H1 (cell line): ENCODE measurements around the gene SEL1L. TPM values are rescaled to one million over a fixed set of nuclear protein-coding genes. Genes with fewer than 3 reads are reported as not detected.
A peak's percentile ranks its signal among the peaks of the same experiment; 100 is the strongest.

Experiments used
- CTCF ChIA-PET: fragments of 300-600 bp; sonication (Branson Sonifier 250); formaldehyde crosslinking; loops from one replicate; lab custom pipeline; 2021; ENCODE audit not compliant: partially characterized antibody; lab: Charles Lee
- POLR2A ChIA-PET: fragments of 300-600 bp; sonication (Branson Sonifier 250); formaldehyde crosslinking; loops from one replicate; lab custom pipeline; 2021; ENCODE audit warnings: inconsistent platforms; ENCODE audit not compliant: partially characterized antibody; lab: Charles Lee
- DNase-seq, 2 experiments: peaks; one replicate each; pipeline versions ENCODE4 v3.0.0 to v3.0.0-alpha.2; 2010 to 2022; ENCODE audit warnings: low spot score in 2 of 2, low read depth in 1 of 2, mixed read lengths in 1 of 2
- FAIRE-seq: peaks from 2 replicates; lab custom pipeline; 2011; peaks lifted over from hg19 to GRCh38; lab: Jason Lieb, UNC
- H2AFZ ChIP-seq: 2 replicates; pipeline ENCODE4 v1.8.1; 2012; ENCODE audit warnings: low read length, inconsistent platforms
- H2AK5ac ChIP-seq: 2 replicates; pipeline ENCODE4 v1.6.1; 2013; ENCODE audit warnings: low read depth, low read length
- H2BK120ac ChIP-seq: replicated peaks from 2 replicates; pipeline ENCODE3; 2013; ENCODE audit warnings: low read depth, low read length, inconsistent platforms
- H2BK12ac ChIP-seq: 2 replicates; pipeline ENCODE4 v1.6.1; 2013; ENCODE audit warnings: low read depth, low read length
- H2BK15ac ChIP-seq: 2 replicates; pipeline ENCODE4 v1.6.1; 2013; ENCODE audit warnings: low read length
- H2BK20ac ChIP-seq: 2 replicates; pipeline ENCODE4 v1.6.1; 2013; ENCODE audit warnings: low read length
- H2BK5ac ChIP-seq: 2 replicates; pipeline ENCODE4 v1.6.1; 2013; ENCODE audit warnings: low read depth, low read length
- H3K14ac ChIP-seq: 2 replicates; pipeline ENCODE4 v1.6.1; 2013; ENCODE audit warnings: inconsistent platforms; ENCODE audit not compliant: insufficient read length
- H3K18ac ChIP-seq: 2 replicates; pipeline ENCODE4 v1.6.1; 2013; ENCODE audit warnings: low read length; ENCODE audit errors: extremely low read depth
- H3K23ac ChIP-seq: 2 replicates; pipeline ENCODE4 v1.6.1; 2013; ENCODE audit warnings: inconsistent platforms; ENCODE audit not compliant: insufficient read length
- H3K23me2 ChIP-seq: 2 replicates; pipeline ENCODE4 v1.6.1; 2013; ENCODE audit warnings: low read depth, low read length
- H3K27ac ChIP-seq: 2 replicates; pipeline ENCODE4 v1.6.1; 2011; ENCODE audit warnings: low read depth, low read length, inconsistent platforms
- H3K27me3 ChIP-seq, 4 experiments: replicated peaks in 1 of 4; 1 replicate in 1 of 4; 2 replicates in 3 of 4; pipeline versions ENCODE4 v1.6.1 to v1.8.1; 2011 to 2013; ENCODE audit warnings: low read length in 3 of 4, mild to moderate bottlenecking in 3 of 4, inconsistent platforms in 2 of 4, mixed read lengths in 2 of 4, moderate library complexity in 1 of 4; ENCODE audit not compliant: control insufficient read depth in 3 of 4, insufficient read depth in 3 of 4; ENCODE audit errors: extremely low read depth in 1 of 4
- H3K36me3 ChIP-seq, 4 experiments: 2 replicates each; pipeline versions ENCODE4 v1.6.1 to v1.8.1; 2011 to 2013; ENCODE audit warnings: mild to moderate bottlenecking in 4 of 4, low read length in 3 of 4, moderate library complexity in 2 of 4, control low read depth in 1 of 4, inconsistent platforms in 1 of 4; ENCODE audit not compliant: insufficient read depth in 4 of 4, control insufficient read depth in 2 of 4
- H3K4ac ChIP-seq: replicated peaks from 2 replicates; pipeline ENCODE3; 2013; ENCODE audit warnings: low read length, low read depth, mixed read lengths, inconsistent platforms; ENCODE audit not compliant: insufficient read length
- H3K4me1 ChIP-seq, 4 experiments: replicated peaks in 1 of 4; 1 replicate in 1 of 4; 2 replicates in 3 of 4; pipeline versions ENCODE4 v1.6.1 to v1.8.1; 2011 to 2013; ENCODE audit warnings: low read length in 3 of 4, inconsistent platforms in 2 of 4, mixed read lengths in 1 of 4; ENCODE audit not compliant: insufficient read depth in 4 of 4, control insufficient read depth in 3 of 4
- H3K4me2 ChIP-seq, 2 experiments: 2 replicates each; pipeline versions ENCODE4 v1.6.1 to v1.8.1; 2011 to 2013; ENCODE audit warnings: low read depth in 2 of 2, low read length in 2 of 2, control low read depth in 1 of 2, inconsistent platforms in 1 of 2, mild to moderate bottlenecking in 1 of 2; ENCODE audit not compliant: insufficient read depth in 1 of 2
- H3K4me3 ChIP-seq, 4 experiments: fragments of 200-600, 300-600 bp in 1 of 4; sonication (generic), shearing (Covaris generic), sonication (Bioruptor Twin) in 1 of 4; 2 replicates each; pipeline versions ENCODE4 v1.5.1 to v1.8.1; 2011 to 2016; ENCODE audit warnings: low read length in 4 of 4, low read depth in 3 of 4, control low read depth in 2 of 4, inconsistent platforms in 2 of 4, mild to moderate bottlenecking in 2 of 4, mixed read lengths in 1 of 4, moderate library complexity in 1 of 4; ENCODE audit not compliant: insufficient read depth in 2 of 4; ENCODE audit errors: extremely low read depth in 1 of 4
- H3K56ac ChIP-seq: replicated peaks from 2 replicates; pipeline ENCODE3; 2013; ENCODE audit warnings: low read depth, mild to moderate bottlenecking, mixed read lengths, low read length, inconsistent platforms; ENCODE audit not compliant: insufficient read length
- H3K79me1 ChIP-seq: 2 replicates; pipeline ENCODE4 v1.6.1; 2013; ENCODE audit warnings: low read depth, low read length, control low read depth
- H3K79me2 ChIP-seq, 2 experiments: 2 replicates each; pipeline versions ENCODE4 v1.6.1 to v1.8.1; 2012 to 2013; ENCODE audit warnings: low read length in 2 of 2, mild to moderate bottlenecking in 2 of 2, inconsistent platforms in 1 of 2; ENCODE audit not compliant: insufficient read depth in 2 of 2, control insufficient read depth in 1 of 2
- H3K9ac ChIP-seq, 4 experiments: replicated peaks in 1 of 4; 1 replicate in 1 of 4; 2 replicates in 3 of 4; pipeline versions ENCODE4 v1.6.1 to v1.8.1; 2011 to 2013; ENCODE audit warnings: low read depth in 3 of 4, low read length in 3 of 4, control low read depth in 2 of 4, mild to moderate bottlenecking in 2 of 4, moderate library complexity in 2 of 4, inconsistent platforms in 1 of 4; ENCODE audit errors: extremely low read depth in 1 of 4
- H3K9me3 ChIP-seq, 2 experiments: 2 replicates each; pipeline versions ENCODE4 v1.6.1 to v1.8.1; 2012 to 2013; ENCODE audit warnings: mild to moderate bottlenecking in 2 of 2, moderate library complexity in 2 of 2, control low read depth in 1 of 2, inconsistent platforms in 1 of 2, low read depth in 1 of 2, low read length in 1 of 2, mixed read lengths in 1 of 2; ENCODE audit not compliant: insufficient read depth in 2 of 2
- H4K20me1 ChIP-seq, 2 experiments: replicated peaks in 1 of 2; 2 replicates each; pipeline versions ENCODE3 to v1.8.1; 2011 to 2013; ENCODE audit warnings: inconsistent platforms in 2 of 2, low read length in 2 of 2, mild to moderate bottlenecking in 1 of 2; ENCODE audit not compliant: insufficient read depth in 2 of 2, control insufficient read depth in 1 of 2
- H4K5ac ChIP-seq: 2 replicates; pipeline ENCODE4 v1.6.1; 2013; ENCODE audit warnings: low read length, low read depth, mixed read lengths, inconsistent platforms; ENCODE audit not compliant: insufficient read length
- H4K8ac ChIP-seq: 2 replicates; pipeline ENCODE4 v1.8.0; 2013; ENCODE audit warnings: mild to moderate bottlenecking, moderate library complexity, low read length, inconsistent platforms; ENCODE audit not compliant: insufficient read depth; ENCODE audit errors: extremely low read depth
- H4K91ac ChIP-seq: replicated peaks from 2 replicates; pipeline ENCODE3; 2013; ENCODE audit warnings: low read length, mixed read lengths, inconsistent platforms; ENCODE audit not compliant: insufficient read length
- EGR1 ChIP-seq: IDR thresholded peaks from 2 replicates; pipeline ENCODE4 v1.6.1; 2011; ENCODE audit warnings: low read depth, low read length, borderline replicate concordance
- KDM1A ChIP-seq: fragments of 200-600, 300-600 bp; sonication (generic); IDR thresholded peaks from 2 replicates; pipeline ENCODE4 v1.7.1; 2016; ENCODE audit warnings: mild to moderate bottlenecking, low read length, borderline replicate concordance
- POLR2A ChIP-seq, 2 experiments: IDR thresholded peaks; 1 replicate in 1 of 2; 2 replicates in 1 of 2; pipeline ENCODE4 v1.6.1; 2011; ENCODE audit warnings: low read depth in 2 of 2, low read length in 2 of 2, mild to moderate bottlenecking in 2 of 2; ENCODE audit errors: control extremely low read depth in 1 of 2
- POU5F1 ChIP-seq: IDR thresholded peaks from 2 replicates; pipeline ENCODE4 v1.6.1; 2011; ENCODE audit warnings: low read depth, mild to moderate bottlenecking, low read length, moderate library complexity
- RBBP5 ChIP-seq: IDR thresholded peaks from 2 replicates; pipeline ENCODE4 v1.7.1; 2012; ENCODE audit warnings: low read depth, mild to moderate bottlenecking, inconsistent platforms, low read length, moderate library complexity, borderline replicate concordance
- SP1 ChIP-seq: IDR thresholded peaks from 2 replicates; pipeline ENCODE4 v1.6.1; 2011; ENCODE audit warnings: low read depth, low read length
- SRF ChIP-seq: IDR thresholded peaks from 2 replicates; pipeline ENCODE4 v1.6.1; 2011; ENCODE audit warnings: mild to moderate bottlenecking, low read depth, low read length, moderate library complexity
- TAF1 ChIP-seq: IDR thresholded peaks from 2 replicates; pipeline ENCODE4 v1.6.1; 2011; ENCODE audit warnings: mild to moderate bottlenecking, low read depth, low read length
- WGBS, 2 experiments: shearing (Covaris generic) in 1 of 2; methylation state at CpG; one replicate each; pipeline versions ENCODE4 v1.1.6 to v1.1.7; 2013 to 2015; ENCODE audit warnings: low lambda C conversion rate in 2 of 2, mixed read lengths in 2 of 2, inconsistent platforms in 1 of 2, low coverage in 1 of 2, missing lambda C conversion rate in 1 of 2; ENCODE audit not compliant: insufficient replicate concordance in 2 of 2, insufficient coverage in 1 of 2, insufficient read length in 1 of 2; ENCODE audit errors: extremely low coverage in 1 of 2, missing lambda C conversion rate in 1 of 2; 5-methylcytosine and 5-hydroxymethylcytosine counted together
- long read RNA-seq, 2 experiments: library from RNA in 1 of 2; library from capped mRNA in 1 of 2; stranded (forward); transcript quantifications; one replicate each; pipeline ENCODE4 v2.0.0, GENCODE V29; 2021; ENCODE audit warnings: inconsistent platforms in 1 of 2
- polyA minus RNA-seq, 3 experiments: library from RNA; depleted of rRNA, polyadenylated mRNA; stranded (reverse); fragments of >200 nt; gene quantifications; 1 replicate in 2 of 3; 2 replicates in 1 of 3; pipeline ENCODE4 v1.2.3, GENCODE V29; 2011
- polyA plus RNA-seq, 7 experiments: library from polyadenylated mRNA; depleted of rRNA in 3 of 7; stranded (reverse) in 5 of 7; unstranded in 2 of 7; fragments of >200 nt in 5 of 7; fragments of 200-250 nt in 2 of 7; gene quantifications; 1 replicate in 5 of 7; 2 replicates in 1 of 7; 4 replicates in 1 of 7; pipeline versions ENCODE4 v1.2.1 to v1.2.3, GENCODE V29; 2011 to 2013; ENCODE audit warnings: missing spikeins in 2 of 7, mixed read lengths in 2 of 7
- total RNA-seq: library from RNA; stranded (reverse); fragmentation: NEBNext Ultra II Directional; extraction: Animal tissue kit (Norgen Biotek cat#: 25700); gene quantifications from 2 replicates; pipeline ENCODE4 v1.2.1, GENCODE V29; 2021

SEL1L gene
- total RNA-seq = 34.9 and 35.5 TPM in 2 replicates
- 3.5 and 4.3 TPM in 2 replicates for polyA plus RNA-seq (2011; rRNA removed)
- 5.0 TPM for polyA plus RNA-seq (2011; cell fraction: cytosol; rRNA removed)
- polyA plus RNA-seq (2011; cell fraction: nucleus; rRNA removed) = 10.6 TPM
- polyA plus RNA-seq (2012, experiment 1 of 2) = 7.6 to 12.7 TPM (median 10.0 TPM) in 4 replicates
- polyA plus RNA-seq (2012, experiment 2 of 2) = 0.54 TPM
- 20.7 TPM for polyA plus RNA-seq (2013, experiment 1 of 2)
- 19.5 TPM for polyA plus RNA-seq (2013, experiment 2 of 2)
- polyA minus RNA-seq (2011; rRNA and poly(A)+ RNA removed) = 19.3 and 21.3 TPM in 2 replicates
- polyA minus RNA-seq (2011; cell fraction: cytosol; rRNA and poly(A)+ RNA removed) = 6.5 TPM
- polyA minus RNA-seq (2011; cell fraction: nucleus; rRNA and poly(A)+ RNA removed) = 26.6 TPM
- long read RNA-seq, experiment 1, partial matches to known transcripts = 2 of 18 reads
- long read RNA-seq, experiment 1, other reads (novel, unspliced or antisense) = 16 of 18 reads
- long read RNA-seq, experiment 2, partial matches to known transcripts = 2 of 3 reads
- long read RNA-seq, experiment 2, other reads (novel, unspliced or antisense) = 1 of 3 reads

DNA sequence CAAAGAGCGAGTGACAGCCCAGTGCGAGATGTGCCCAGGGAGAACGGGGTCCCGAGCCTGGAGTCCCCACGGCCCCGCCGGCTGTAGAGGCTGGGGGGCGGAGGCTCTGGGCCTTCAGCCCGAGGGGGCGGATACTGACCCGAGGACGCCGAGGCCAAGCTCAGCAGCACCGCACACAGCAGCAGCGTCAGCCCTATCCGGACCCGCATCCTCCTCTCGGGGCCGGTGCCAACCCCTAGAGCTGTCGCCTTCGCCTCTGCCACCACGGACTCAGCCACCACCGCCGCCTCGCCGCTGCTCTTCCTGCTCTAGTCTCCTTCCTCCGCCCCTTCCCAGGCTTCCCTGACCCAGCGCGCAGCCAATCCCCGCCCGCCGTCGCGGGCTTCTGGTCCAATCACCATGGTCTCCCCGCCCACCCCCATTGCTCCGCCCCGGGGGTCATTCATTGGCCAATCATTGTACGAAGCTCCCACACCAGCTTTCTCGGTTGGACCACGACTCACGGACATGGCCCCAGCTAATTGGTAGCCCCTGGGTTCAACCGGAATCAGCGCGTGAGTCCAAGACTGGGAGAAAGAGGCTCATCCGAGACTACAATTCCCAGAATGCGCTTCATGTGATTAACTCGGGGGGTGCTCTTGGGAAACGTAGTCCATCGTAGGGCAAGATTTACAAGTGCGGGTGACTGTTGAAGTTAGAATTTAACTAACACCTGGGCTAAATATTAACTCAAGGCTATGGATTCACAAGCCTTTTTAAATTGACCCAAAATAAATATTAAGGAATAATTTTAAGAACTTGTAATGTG lies at the start of gene SEL1L:
TSS of gene SEL1L (minus strand) at position 318 of the 808 bp plus-strand sequence. CDS start at position 209, 109 bp downstream.
- Histone ChIP-seq H2BK120ac (no peak within 1 kb of the TSS), H4K8ac (no peak within 1 kb of the TSS), H3K79me1 (no peaks in the 10 kb centered on the region), H3K4me1 (0 out of 7 replicates have a peak, but pooled peaks cover 0 to 2% (median 0%) of the 10 kb centered on the region in 4 experiments), H3K56ac (no peak within 1 kb of the TSS), H3K9ac (peak within 1 kb of the TSS; percentile 31 to 77 (median 60); a peak in 5 of 7 replicates), H3K4ac (no peak within 1 kb of the TSS), H3K23ac (no peak within 1 kb of the TSS), H2BK15ac (peak within 1 kb of the TSS; percentile 36; the same call in 1 of the 2 replicates), H3K18ac (no peak within 1 kb of the TSS), H3K14ac (no peak within 1 kb of the TSS), H3K9me3 (peaks cover 0 to 3% of the 10 kb centered on the region in 2 experiments; a peak in 2 of 4 replicates), H4K5ac (no peak within 1 kb of the TSS), H3K4me2 (peak within 1 kb of the TSS; percentile 64 to 82), H2BK20ac (no peak within 1 kb of the TSS), H2AK5ac (no peak within 1 kb of the TSS), H2BK12ac (no peak within 1 kb of the TSS), H4K91ac (no peak within 1 kb of the TSS), H3K23me2 (peaks cover 3% of the 10 kb centered on the region; the same call in 1 of the 2 replicates), H3K36me3 (no peaks in the 10 kb centered on the region), H3K27ac (no peak within 1 kb of the TSS), H2AFZ (peak within 1 kb of the TSS; percentile 96), H4K20me1 (peaks cover 2 to 4% of the 10 kb centered on the region in 2 experiments), H3K79me2 (peaks cover 0 to 17% of the 10 kb centered on the region in 2 experiments; a peak in 2 of 4 replicates), H3K4me3 (peak within 1 kb of the TSS; percentile 49 to 94 (median 86)), H2BK5ac (no peak within 1 kb of the TSS; the same call in 1 of the 2 replicates), H3K27me3 (no peaks in the 10 kb centered on the region)
- CTCF ChIA-PET = interaction anchor here (1.1 kb wide), 1 partner anchor 34 kb away, joined by 4 read pairs; no protein-coding TSS in a partner anchor
- DNase-seq (peak; percentile 97 to 99), FAIRE-seq (peak; percentile 90)
- WGBS, 2 experiments = 3% methylated on average over 49 of the region's 50 CpGs; no CpG with 5 or more reads in 1 of the 2 experiments
- POLR2A ChIA-PET = interaction anchor here (0.7 to 0.9 kb wide), 2 partner anchors 28 to 315 kb away, joined by 3 to 4 read pairs; no protein-coding TSS in a partner anchor
- TF ChIP-seq POU5F1 (no peak), POLR2A (IDR thresholded peaks at IDR 0.05; ENCODE audit: control extremely low read depth in 1 of 2, low read depth in 2 of 2, low read length in 2 of 2) (peak in 1 of 2 experiments; percentile 73; a peak in 1 of 3 replicates), EGR1 (no peak), RBBP5 (0 out of 2 replicates have a peak, but pooled peaks have one; percentile 54), TAF1 (peak; percentile 88), SRF (no peak), SP1 (peak; percentile 96), KDM1A (no peak)
